GM21528 (cell line): Measurements from ENCODE around the gene KCNIP4.

ENCODE experiments used
- ATAC-seq: cut with Tn5 transposase; IDR thresholded peaks from one replicate; pipeline ENCODE4 v1.9.1; 2021; ENCODE audit warnings: mild to moderate bottlenecking, moderate library complexity; ENCODE audit not compliant: unreplicated experiment, low FRiP score

Gene KCNIP4

DNA sequence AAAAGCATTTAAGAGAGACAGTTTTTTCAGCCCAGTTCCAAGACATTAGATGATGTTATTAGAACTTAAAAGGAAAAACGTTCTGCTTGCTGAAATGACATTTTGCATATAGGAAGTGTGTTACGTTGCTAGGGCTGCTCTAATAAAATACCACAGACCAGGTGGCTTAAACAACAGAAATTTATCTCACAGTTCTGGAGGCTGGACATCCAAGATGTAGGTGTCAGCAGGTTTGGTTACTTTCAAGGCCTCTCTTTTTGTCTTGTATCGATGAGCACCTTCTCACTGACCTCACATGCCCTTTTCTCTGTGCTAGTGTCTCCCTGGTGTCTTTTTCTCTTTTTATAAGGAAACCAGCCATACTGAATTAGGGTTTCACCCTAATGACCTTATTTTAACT lies 1043.6 kb downstream of the KCNIP4 start:
- no peak for ATAC-seq

DNA sequence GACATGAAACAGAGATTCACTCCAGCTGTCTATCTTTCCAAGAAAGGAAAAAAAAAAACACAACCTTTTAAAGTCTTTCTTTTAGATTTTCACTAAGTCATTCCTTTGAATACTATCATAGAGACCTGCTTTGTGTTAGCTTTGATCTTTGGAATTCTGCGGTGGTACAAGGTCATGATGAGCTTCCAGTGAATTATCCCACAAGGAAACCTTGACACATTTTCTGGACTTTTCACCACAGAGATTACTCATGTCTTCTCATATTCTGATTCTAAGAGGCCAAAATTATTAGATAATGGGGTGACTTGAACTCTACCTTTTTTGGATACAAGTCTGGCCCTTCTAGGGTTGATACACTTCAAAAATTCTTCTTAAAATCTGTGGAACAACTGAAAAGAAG lies 1046.7 kb downstream of the KCNIP4 start:
- ATAC-seq = no peak

DNA sequence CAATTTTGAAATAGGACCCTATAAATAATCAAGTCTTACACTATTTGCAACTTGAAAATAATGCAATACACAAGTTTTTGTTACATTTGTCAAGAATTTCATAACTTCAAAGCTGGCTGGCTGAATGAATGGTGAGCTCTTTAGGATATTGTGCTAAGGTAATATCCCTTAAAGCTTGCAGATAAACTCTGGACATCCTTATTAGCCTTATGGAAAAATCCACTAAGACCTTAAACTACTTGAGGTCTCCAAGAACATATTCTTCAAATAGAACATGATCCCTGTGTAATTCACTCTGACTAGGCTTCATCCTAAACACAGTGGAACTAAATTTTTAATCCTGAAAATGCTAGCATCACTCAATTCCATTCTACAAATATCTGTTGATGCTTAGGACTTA lies 1049.0 kb downstream of the KCNIP4 start:
- ATAC-seq = no peak

DNA sequence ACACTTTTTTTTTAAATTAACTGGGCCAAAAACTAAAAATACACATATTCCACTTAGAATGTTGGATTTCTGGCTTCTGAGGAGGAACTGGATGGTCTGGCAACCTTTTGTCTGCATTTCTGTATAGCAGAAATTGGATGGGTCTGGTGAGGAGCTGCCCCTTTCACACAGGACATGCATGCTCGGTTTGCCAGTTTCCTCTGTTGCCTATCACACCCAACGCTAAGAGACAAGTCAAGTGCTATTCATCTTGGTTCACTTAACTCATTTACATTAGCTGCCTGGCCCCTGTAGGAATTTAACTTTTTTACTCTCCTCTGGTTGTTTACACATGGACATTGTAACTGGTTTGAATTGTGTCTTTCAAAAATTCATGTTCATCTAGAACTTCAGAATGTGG lies 1052.6 kb downstream of the KCNIP4 start:
- ATAC-seq = no peak

DNA sequence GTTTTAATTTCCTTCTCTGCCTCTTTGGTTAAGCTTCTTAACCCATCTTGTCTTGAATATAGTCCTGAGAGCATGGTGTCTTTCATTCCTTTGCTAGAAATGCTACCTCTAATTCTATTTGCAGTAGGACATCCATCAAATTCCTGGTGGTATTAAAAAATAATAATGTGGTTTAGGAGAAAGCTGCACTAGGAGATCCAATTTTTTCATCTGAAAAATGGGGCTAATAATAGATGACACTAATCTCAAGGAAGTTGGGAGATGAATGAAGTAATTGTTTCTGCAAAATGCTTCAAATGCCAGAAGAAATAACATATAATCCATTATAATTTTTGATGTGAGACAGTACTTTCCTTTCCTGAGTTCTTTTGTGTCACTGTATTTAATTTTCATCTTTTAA lies 1053.4 kb downstream of the KCNIP4 start:
- ATAC-seq = no peak

DNA sequence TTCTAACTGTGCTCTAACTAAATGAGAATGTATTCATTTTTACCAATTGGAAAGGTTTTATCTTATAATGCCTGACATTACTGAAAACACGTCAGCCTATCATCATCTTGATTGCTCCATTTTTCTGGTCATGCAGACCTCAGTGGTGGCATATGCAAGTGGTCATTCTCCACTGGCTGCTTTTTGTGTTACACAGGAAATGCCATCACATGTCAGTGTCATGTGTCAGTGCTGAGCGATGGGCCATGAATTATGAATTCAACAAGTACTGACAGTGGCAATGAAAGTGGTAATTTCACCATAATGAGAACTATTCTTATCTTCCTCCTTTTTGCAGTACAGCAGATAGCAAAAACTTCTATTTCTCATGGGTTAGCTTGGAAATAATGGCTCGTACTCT lies 1057.8 kb downstream of the KCNIP4 start:
- ATAC-seq = no peak

DNA sequence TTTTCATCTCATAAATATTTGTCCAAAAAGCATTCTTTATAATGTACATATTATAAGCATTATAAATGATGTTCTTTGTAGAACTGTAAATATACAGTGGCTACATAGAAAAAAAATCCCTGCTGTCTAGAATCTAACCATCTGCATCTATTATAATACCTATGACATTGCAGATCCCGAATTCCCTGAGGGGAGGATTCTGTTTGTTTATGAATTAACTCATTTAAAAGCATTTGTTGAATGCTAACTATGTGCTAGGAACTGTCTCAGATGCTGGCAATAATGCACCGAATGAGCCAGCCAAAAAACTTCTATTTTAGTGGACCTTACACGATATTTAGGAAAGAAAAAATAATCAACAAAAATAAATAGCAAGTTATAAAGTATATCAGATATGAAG lies 1058.7 kb downstream of the KCNIP4 start:
- ATAC-seq = no peak

DNA sequence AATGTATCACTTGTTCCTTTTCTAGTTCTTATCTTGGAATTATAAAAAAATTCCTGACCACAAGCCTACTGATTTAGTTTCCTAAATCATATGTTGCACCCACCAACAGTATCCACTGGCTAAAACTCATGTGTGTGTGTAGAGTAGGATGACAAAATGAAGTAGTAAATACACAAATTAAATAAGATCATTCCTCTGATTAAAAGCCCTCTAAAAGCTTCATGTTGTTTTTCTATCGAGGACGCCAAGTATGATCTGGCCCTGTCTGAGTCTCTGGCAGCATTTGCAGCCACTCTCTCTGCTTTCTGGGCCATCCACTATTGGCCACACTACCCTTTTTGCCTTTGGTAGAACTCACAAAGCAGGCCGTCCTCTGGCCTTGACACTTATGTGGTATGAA lies 1064.9 kb downstream of the KCNIP4 start:
- no peak for ATAC-seq

DNA sequence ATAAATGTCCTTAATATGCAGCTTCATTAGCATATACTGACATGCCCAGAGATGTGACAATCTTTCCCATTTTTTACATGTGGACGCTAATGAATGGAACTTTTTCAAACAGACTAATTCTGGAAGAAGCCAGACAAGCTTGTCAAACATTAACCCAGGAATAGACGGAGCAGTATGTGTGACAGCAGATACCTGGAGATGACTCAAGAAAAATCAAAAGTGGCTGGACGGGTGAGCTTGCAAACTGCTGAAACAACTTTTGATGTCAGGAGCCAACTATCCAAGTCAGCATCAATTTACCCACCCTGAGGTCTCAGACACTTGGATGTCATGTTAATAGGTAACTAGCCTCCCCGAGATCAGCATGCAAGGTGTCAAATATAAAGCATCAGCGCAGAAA lies 1065.3 kb downstream of the KCNIP4 start:
- no peak for ATAC-seq

DNA sequence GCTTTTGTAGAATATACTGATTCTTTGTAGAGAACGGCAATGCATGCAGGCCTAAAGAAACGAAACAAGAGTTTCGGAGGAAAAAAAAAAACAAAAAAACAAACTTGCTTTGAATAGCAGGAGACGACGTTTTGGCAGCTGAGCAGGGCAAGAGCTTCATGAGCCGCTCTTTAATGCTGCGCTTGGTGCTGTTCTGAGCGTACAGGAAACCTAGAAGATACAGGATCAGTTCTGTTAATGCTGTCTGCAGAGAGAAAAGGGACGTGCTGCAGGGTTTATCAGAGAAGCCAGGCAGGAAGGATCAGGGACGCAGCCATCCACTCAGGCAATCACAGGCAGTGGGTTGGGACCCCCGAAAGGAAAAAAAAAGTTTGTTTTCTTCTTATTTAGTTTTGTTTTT lies 1066.1 kb downstream of the KCNIP4 start:
- ATAC-seq = no peak

DNA sequence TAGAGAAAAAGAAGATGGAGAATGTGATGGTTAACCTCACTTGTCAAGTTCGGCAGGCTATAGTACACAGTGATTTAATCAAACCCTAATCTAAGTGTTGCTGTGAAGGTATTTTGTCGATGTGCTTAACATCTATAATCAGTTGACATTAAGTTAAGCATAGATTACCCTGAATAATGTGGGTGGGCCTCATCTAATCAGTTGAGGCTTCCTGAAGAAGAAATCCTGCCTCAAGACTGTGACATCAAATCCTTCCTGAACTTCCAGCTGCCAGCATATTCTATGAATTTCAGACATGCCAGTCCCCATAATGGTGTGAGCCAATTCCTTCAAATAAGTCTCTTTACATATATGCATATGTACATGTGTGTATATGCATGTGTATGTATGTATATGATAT lies 1066.9 kb downstream of the KCNIP4 start:
- no peak for ATAC-seq

DNA sequence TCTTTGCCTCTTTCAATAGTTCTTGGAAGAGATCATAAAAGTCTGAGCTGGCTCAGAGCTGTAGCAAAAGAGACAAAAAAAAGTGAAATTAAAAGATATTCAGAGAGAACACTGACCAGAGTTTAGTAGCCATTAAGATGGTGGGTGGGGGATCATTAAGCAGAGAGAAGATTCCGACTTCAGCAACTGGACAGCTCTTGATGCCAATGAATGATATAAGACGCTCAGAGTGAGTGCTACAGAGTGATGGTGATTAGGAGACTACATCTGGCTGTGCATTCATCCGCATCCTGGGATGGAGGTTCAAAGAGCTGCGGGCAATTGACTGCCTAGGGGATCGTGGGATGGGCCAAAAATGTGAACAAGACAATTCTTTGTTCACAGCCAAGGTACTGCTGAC lies 1069.8 kb downstream of the KCNIP4 start:
- ATAC-seq = no peak

DNA sequence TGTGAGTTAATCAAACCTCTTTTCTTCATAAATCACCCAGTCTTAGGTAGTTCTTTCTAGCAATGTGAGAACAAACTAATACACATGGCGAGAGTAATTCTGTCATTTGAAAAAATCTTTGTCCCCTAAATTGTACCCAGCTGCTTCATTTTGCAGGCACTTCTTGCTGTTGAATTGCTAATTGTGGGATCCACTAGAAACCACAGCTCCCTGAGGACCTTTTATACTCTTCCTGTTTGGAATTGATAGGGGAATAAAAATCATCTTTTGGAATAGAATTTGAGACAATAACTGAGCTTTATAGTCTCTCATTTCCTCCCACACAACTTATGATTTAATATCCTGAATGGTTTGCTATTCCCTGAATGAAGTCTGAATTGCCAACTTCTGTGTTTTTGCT lies 1078.1 kb downstream of the KCNIP4 start:
- no peak for ATAC-seq

DNA sequence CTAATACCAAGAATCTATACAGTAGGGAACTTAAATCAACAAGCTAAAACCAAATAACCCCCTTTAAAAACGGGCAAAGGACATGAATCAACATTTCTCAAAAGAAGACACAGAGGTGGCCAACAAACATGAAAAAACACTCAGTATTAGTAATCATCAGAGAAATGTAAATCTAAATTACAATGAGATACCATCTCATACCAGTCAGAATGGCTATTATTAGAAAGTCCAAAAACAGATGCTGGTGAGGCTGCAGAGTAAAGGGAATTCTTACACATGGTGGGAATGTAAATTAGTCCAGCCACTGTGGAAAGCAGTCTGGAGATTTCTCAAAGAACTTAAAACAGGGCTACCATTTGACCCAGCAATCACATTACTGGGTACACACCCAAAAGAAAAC lies 1080.5 kb downstream of the KCNIP4 start:
- ATAC-seq = no peak

DNA sequence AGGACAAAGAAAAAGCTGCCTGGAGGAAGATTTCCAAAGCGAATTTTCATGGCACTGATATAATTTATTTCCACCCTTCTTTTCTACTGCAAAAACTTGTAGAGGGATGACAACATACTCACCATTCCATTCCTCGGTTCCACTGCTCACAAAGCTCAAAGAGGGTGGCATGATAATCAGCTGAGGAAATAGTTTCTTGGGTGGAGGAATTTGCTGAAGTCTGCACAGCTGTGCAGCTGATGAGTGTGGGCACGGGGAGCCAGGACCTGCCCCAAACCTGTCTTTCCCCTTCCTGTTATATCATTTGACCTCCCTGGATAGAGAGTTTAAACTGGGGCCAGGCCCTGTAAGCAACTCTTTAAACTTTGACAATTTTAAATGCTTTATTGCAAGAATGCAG lies 1087.7 kb downstream of the KCNIP4 start:
- no peak for ATAC-seq

DNA sequence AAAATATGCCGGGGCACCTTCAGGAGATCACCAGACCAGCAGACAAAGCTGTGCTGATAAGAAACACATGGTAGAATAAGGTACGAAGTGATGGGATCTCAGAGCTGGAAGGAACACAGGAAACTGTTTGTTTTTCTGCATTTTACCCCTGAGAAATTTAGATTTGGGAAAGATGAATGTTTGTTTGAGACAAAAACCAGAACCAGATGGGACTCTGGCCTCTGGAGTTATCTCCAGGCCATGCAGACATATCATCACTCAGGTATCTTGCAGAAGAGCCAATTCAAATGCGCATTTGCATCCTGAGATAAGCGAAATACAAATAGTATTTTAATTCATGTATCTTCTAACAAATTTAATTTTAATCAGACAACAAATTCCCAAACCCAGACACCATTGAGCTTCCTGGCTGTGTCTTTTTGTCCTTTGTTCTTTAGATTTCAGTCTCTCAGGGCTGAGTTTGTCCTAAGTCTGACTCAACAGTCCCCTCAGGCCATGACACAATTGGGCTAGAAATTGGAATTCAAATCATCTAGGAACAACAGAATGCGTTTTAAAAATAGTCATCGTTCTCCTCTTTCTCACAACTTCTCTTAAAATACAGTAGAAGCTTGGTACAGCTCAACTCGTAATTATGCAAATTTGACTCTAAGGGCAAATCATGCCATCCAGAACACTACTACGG lies 1089.3 kb downstream of the KCNIP4 start:
- no peak for ATAC-seq

DNA sequence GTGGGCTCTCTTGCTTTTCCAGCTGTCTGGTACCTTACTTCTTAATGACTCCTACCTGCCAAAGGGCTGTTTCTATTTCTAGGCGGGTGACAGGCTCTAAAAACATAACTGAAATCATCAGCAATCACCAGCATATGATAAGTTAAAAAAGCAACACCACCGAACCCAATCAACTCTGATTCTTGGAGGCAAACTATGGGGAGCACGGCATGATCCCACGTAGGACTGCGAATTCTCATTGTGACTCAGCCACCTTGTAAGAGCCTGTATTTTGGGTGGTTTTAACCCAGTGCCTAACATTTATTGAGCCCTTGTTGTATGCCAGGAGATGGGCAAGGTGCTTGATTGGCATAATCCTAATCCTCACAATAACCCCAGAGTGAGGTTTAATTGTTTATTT lies 1091.5 kb downstream of the KCNIP4 start:
- ATAC-seq = no peak

DNA sequence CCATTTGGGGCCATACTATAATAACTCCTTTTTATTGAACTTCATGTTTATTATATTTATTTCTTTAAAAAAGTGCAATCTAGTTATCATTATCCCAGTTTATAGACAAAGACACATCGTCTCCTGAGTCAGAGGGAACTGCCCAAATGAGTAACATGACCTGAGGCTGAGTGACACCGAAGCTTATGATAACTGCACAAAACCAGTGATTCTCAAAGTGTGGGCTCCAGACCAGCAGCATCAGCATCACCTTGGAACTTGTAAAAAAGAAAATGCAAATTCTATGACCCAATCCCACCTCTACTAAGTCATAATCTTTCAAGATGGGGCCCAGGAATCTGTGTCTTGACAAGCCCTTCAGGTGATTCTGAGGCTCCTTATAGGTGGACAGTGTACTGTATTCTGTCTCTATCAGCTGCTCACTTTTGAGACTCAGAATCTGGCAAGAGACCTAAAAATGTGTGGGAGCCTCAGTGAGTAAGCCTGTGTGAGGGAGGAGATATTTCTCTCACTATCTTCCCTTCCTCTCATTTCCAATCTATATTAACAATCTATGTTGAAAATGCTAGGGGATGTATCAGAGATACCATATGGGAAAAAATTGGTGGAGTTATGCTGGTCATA lies 1101.3 kb downstream of the KCNIP4 start:
- ATAC-seq = no peak

DNA sequence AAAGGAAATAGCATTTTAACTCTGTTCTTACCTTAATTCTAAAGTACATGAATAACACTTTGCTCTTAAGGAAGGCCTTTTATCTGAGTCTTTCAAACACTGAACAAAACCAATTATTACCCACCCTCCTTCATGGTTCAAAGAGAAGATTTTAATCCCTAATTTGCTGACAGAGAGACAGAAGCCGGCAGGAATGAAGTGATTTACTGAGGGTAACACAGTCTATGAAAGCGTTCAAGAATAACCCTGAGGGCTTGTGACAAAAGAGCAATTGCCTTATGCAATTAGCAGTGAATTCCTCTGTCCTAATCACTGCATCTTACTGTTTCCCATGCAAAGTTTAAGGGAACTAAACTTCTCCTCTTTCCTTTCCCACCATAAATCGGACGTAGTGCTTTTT lies 1104.3 kb downstream of the KCNIP4 start:
- no peak for ATAC-seq

DNA sequence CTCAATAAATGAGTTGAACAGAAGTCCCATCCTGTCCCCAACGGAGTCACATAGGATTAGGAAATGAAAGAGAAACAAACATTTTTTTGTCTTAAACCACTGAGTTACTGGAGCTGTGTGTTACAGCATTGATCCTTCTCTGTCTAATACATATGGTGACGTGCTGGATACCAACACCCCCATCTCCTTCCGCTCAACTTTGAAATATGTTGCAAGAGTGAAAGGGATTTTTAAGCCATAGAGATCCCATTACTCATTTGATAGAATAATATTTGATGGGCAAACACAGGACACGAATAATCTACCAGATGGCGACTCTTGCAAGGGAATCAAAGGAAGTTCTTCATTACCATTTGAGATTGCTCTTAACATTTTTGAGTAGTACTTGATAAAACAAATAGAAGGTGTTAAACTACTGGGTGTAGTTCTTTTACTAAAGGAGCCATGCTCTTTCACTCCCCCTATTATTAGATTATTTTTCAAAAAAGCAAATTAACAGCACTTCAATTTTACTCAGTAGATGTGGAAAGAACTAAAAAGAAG lies 1107.9 kb downstream of the KCNIP4 start:
- ATAC-seq = no peak

DNA sequence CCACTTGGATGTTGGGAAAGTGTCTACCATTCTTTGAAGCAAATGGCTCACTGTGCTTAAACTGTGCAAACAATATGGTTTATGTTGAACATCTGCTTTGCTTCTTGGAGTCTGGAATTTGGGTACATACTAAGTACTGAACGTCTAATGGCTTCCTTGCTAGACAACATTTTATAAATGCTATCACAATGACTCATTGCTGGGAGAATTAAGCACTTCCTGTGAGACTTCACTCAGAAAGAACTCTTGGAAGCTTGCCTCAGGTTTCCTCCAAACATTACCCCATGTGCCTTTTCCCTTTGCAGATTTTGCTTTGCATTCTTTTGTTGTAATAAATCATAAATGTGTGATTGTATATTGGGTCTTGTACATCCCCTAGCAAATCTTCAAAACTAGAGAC lies 1108.6 kb downstream of the KCNIP4 start:
- ATAC-seq = no peak

DNA sequence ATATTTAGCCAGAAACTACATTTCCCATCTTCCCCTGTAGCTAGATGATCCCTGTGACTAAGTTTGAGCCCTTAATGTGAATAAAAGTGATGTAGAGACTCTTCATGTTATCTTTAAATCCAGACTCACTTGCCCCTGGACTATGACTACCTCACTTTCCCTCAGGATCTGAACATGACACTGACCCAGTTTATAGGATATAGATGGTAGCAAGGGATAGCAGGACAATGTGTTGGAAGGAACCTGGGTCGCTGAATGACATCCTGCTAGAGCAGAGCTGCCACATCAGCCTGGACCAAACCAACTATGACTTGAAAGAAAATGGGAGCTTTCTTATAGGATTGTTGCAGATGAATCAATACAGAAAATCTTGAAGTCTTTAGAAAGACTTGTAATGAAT lies 1110.1 kb downstream of the KCNIP4 start:
- ATAC-seq = no peak
